ENCODE data around the gene ZNF415. TPM values are rescaled to one million over a fixed set of nuclear protein-coding genes. Genes with fewer than 3 reads are reported as not detected.
"Not testable (repeated sequence)": the region's sequence is repeated elsewhere in the genome, so short reads cannot be mapped to it uniquely, and the experiment has no call there.

Gene ZNF415
- total and polyA plus RNA-seq, 12 donors, result 17.5 to 59.2 (median 39.6) TPM

DNA sequence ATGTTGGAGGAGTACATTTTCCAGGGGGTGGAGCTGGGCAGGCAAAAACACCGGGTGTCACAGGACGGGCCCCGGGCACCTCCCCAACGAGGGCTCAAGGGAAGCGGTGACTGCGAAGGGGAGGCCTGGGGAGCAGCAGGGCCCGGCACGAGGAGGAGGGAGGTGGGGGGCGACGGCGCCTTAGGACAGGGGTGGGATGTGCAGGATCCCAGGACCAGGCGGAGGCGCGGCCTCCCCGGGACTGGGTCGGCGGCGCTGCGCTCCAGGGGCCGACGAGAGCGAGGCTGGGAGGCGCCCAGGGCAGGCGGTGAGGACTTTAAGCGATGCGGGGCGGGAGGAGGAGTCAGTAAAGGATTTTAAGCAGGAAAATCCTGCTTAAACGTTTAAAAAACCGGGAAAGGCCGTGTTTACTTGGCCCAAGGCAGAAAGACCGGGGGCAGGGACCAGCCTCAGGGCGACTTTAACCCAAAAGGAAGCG lies 29.9 kb downstream of the ZNF415 start:
- DNase-seq, result peak; percentile 48 to 75 (median 72)
- 0 to 1% (median 0%) methylated on average over 22 to 33 of the region's 33 CpGs for WGBS, 4 donors
- intact Hi-C loops (cut with DNase I), result no loop called here

GRCh38 chr19:53102206-53102755 lies 30.4 kb downstream of the ZNF415 start:
- H3K36me3 ChIP-seq (replicated peaks in 1 of 2), result peaks cover 0 to 3% of the 10 kb centered on the region in 2 donors

More for the DNA sequence above, 29.9 kb downstream of the ZNF415 start:
- peaks cover 32 to 35% of the 10 kb centered on the region in 2 donors for H3K4me1 ChIP-seq (replicated peaks in 1 of 2)
- no peaks in the 10 kb centered on the region for H3K27me3 ChIP-seq
- peak overlapping the region; percentile 86 to 98 (median 97) for H3K27ac ChIP-seq
- H3K9me3 ChIP-seq (replicated peaks in 1 of 3), result no peaks in the 10 kb centered on the region
- TF ChIP-seq POLR2A (IDR thresholded peaks at IDR 0.05) (no peak), CTCF (IDR thresholded peaks at IDR 0.05) (no peak)
- peaks cover 0 to 3% of the 10 kb centered on the region in 2 donors for H3K36me3 ChIP-seq (replicated peaks in 1 of 2)
- peak overlapping the region; percentile 73 to 95 (median 84) for H3K4me3 ChIP-seq

GRCh38 chr19:53101518-53101917 lies 31.2 kb downstream of the ZNF415 start:
- no peaks in the 10 kb centered on the region for H3K9me3 ChIP-seq (replicated peaks in 1 of 3)
- peaks cover 0 to 3% of the 10 kb centered on the region in 2 donors for H3K36me3 ChIP-seq (replicated peaks in 1 of 2)
- intact Hi-C loops (cut with DNase I), result no loop called here
- peak in 4 of 7 donors; percentile 26 to 58 (median 36) for DNase-seq
- peak overlapping the region in 4 of 5 donors; percentile 55 to 98 (median 92) for H3K27ac ChIP-seq
- H3K4me1 ChIP-seq (replicated peaks in 1 of 2), result peaks cover 38 to 41% of the 10 kb centered on the region in 2 donors
- H3K27me3 ChIP-seq, result no peaks in the 10 kb centered on the region
- TF ChIP-seq POLR2A (IDR thresholded peaks at IDR 0.05) (peak in 1 of 2 donors; percentile 49), CTCF (IDR thresholded peaks at IDR 0.05) (no peak)
- H3K4me3 ChIP-seq, result peak overlapping the region in 2 of 4 donors; percentile 73 to 74
- WGBS, 4 donors, result 0 to 18% (median 6%) methylated on average over 1 of the region's 1 CpG

More at GRCh38 chr19:53102206-53102755, 30.4 kb downstream of the ZNF415 start:
- H3K4me1 ChIP-seq (replicated peaks in 1 of 2), result peaks cover 37 to 40% of the 10 kb centered on the region in 2 donors
- intact Hi-C loops (cut with DNase I), result no loop called here
- H3K27me3 ChIP-seq, result no peaks in the 10 kb centered on the region
- DNase-seq, result peak in 4 of 7 donors; percentile 30 to 55 (median 48)
- TF ChIP-seq CTCF (IDR thresholded peaks at IDR 0.05) (no peak), POLR2A (IDR thresholded peaks at IDR 0.05) (peak in 1 of 2 donors; percentile 4)
- H3K9me3 ChIP-seq (replicated peaks in 1 of 3), result no peaks in the 10 kb centered on the region
- WGBS, 4 donors, result 14 to 23% (median 21%) methylated on average over 10 of the region's 10 CpGs
- peak overlapping the region in 3 of 4 donors; percentile 73 to 93 (median 74) for H3K4me3 ChIP-seq
- H3K27ac ChIP-seq, result peak overlapping the region; percentile 86 to 98 (median 97)

GRCh38 chr19:53098570-53098969 lies 34.1 kb downstream of the ZNF415 start:
- H3K9me3 ChIP-seq (replicated peaks in 1 of 3); H3K36me3 ChIP-seq (replicated peaks in 1 of 2); H3K27me3 ChIP-seq; H3K4me3 ChIP-seq: not testable (repeated sequence)
- DNase-seq, result peak in 1 of 7 donors; percentile 52
- H3K4me1 ChIP-seq (replicated peaks in 1 of 2), result peaks cover 53 to 54% of the 10 kb centered on the region in 2 donors
- H3K27ac ChIP-seq, result peak overlapping the region in 3 of 5 donors; percentile 21 to 78 (median 39)
- intact Hi-C loops (cut with DNase I), result loop anchor here in 1 of 2 donors (2.0 kb wide), 1 partner anchor 30 kb away; no protein-coding TSS in a partner anchor
- WGBS, 4 donors, result 91 to 98% (median 94%) methylated on average over 13 to 14 of the region's 14 CpGs

DNA sequence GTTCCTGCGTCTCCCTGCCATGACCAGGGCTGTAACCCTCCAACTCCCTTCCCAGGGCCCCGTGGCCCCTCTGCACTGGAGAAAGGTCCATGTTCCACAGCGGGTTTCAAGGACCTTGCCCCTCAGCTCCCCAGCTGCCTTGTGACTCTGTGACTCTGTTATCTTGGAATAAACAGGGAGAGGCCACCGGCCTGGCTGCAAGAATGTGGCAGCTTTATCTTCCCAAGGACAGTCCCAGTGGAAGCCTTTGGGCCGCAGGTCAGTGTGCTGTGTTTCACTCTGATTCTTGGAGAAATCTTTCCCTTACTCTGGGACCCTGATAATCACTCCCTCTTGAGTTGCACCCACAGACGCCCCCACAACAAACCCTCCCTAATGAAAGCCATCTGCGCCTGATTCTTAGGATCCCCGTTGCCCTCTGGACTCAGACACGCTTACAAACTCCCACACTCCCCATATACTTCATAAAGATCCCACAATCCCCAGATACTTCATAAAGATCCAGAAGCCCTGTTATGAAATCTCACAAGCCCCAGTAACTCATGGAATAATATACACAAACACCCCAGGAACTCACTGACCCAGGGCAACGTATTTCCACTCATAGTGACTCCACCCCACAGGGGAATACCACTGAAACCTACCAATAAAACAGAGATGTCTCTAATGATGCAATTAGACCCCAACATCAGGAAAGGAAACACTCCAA lies 35.6 kb downstream of the ZNF415 start:
- intact Hi-C loops (cut with DNase I); H3K9me3 ChIP-seq (replicated peaks in 1 of 3); DNase-seq; H3K27me3 ChIP-seq; H3K36me3 ChIP-seq (replicated peaks in 1 of 2); H3K4me3 ChIP-seq: not testable (repeated sequence)
- WGBS, 4 donors, result 42 to 68% (median 59%) methylated on average over 1 to 4 of the region's 10 CpGs
- Histone ChIP-seq H3K4me1 (replicated peaks in 1 of 2) (peaks cover 52 to 54% of the 10 kb centered on the region in 2 donors), H3K27ac (peak overlapping the region in 4 of 5 donors; percentile 58 to 87 (median 77))

GRCh38 chr19:53096579-53096978 lies 36.1 kb downstream of the ZNF415 start:
- intact Hi-C loops (cut with DNase I); DNase-seq; H3K9me3 ChIP-seq (replicated peaks in 1 of 3); H3K4me3 ChIP-seq; H3K27me3 ChIP-seq: not testable (repeated sequence)
- Histone ChIP-seq H3K27ac (peak overlapping the region in 2 of 5 donors; percentile 62 to 87), H3K36me3 (replicated peaks in 1 of 2) (peaks cover 0 to 12% of the 10 kb centered on the region in 2 donors), H3K4me1 (replicated peaks in 1 of 2) (peaks cover 46 to 48% of the 10 kb centered on the region in 2 donors)
- 32 to 49% (median 35%) methylated on average over 4 to 5 of the region's 6 CpGs for WGBS, 4 donors
